ENCODE results near the gene ABCD1.
A peak's percentile ranks its signal among the peaks of the same experiment; 100 is the strongest.

Gene ABCD1

DNA sequence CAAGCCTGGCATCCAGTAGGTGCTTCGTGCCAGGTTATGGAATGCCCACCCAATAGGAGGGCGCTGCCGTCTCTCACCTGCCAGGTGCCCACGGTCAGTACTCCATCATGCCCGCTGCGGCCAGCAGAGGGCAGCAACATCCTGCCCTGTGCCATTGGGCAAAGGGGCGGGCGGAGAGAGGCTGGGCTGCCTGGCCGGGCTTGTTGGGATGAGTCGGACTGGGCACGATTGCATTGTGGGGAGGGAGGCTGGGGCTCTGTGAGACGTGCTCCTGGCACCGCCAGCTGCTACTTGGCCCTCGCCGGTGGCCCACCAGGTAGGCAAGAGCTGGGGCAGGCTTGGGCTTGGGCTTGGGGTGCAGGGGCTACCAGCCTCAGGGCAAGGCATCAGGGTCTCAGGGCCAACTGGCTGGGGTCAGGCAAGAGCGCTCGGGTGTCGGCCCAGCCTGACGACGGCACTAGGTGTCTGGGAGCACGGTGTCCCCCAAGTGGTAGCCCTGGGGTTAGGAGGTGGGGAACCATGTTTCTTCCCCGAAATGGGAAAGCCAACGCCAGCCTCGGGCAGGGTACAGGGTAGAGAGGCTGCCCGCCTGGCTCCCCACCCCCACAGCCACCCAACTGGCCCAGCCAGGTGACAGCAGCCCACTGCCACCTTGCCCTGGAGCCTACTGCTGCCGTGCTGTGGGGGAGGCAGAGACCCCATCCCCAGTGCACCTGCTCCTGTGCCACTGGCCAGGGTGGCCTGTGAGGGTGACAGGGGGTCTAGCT lies 39.5 kb downstream of the ABCD1 start, which contains the start of gene PLXNB3:
Gene PLXNB3 (plus strand): TSS at position 261 of the 767 bp plus-strand sequence. CDS start 1,287 bp downstream, outside the sequence.
- Mint-ChIP-seq H3K9me3 (peaks cover 8% of the 10 kb centered on the region), H3K36me3 (ENCODE audit: low read depth) (no peaks in the 10 kb centered on the region), H3K4me3 (no peak within 1 kb of the TSS), H3K27ac (no peak within 1 kb of the TSS), H3K4me1 (peaks cover 5% of the 10 kb centered on the region), H3K27me3 (ENCODE audit: low read depth) (peaks cover 4% of the 10 kb centered on the region)
- TF ChIP-seq CTCF (IDR thresholded peaks at IDR 0.05; ENCODE audit: unreplicated experiment in 3 of 3) = peak; percentile 70 to 73 (median 70)

DNA sequence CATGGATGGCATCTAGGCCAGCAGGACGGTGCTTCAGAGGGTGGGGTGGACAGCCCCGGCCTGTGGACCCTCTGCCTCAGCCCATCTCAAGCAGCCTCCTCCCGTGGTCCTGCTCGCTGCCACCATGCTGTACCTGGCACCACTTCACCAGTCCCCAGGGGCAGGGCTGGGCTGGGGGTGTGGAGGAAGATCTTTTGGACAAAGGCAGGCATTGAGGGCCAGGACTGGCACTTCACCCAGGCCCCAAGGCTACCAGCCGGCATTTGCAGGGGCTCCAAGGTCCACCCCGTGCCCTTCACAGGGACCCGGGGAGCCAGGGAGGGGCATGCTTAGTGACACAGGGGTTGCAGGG lies 40.1 kb downstream of the ABCD1 start:
- H3K4me3 Mint-ChIP-seq = no peak overlapping the region
- H3K36me3 Mint-ChIP-seq (ENCODE audit: low read depth) = no peaks in the 10 kb centered on the region
- H3K9me3 Mint-ChIP-seq = peaks cover 8% of the 10 kb centered on the region
- H3K4me1 Mint-ChIP-seq = peaks cover 5% of the 10 kb centered on the region
- H3K27ac Mint-ChIP-seq = no peak overlapping the region
- no peak for TF ChIP-seq CTCF (IDR thresholded peaks at IDR 0.05; ENCODE audit: unreplicated experiment in 3 of 3)
- peaks cover 4% of the 10 kb centered on the region for H3K27me3 Mint-ChIP-seq (ENCODE audit: low read depth)

DNA sequence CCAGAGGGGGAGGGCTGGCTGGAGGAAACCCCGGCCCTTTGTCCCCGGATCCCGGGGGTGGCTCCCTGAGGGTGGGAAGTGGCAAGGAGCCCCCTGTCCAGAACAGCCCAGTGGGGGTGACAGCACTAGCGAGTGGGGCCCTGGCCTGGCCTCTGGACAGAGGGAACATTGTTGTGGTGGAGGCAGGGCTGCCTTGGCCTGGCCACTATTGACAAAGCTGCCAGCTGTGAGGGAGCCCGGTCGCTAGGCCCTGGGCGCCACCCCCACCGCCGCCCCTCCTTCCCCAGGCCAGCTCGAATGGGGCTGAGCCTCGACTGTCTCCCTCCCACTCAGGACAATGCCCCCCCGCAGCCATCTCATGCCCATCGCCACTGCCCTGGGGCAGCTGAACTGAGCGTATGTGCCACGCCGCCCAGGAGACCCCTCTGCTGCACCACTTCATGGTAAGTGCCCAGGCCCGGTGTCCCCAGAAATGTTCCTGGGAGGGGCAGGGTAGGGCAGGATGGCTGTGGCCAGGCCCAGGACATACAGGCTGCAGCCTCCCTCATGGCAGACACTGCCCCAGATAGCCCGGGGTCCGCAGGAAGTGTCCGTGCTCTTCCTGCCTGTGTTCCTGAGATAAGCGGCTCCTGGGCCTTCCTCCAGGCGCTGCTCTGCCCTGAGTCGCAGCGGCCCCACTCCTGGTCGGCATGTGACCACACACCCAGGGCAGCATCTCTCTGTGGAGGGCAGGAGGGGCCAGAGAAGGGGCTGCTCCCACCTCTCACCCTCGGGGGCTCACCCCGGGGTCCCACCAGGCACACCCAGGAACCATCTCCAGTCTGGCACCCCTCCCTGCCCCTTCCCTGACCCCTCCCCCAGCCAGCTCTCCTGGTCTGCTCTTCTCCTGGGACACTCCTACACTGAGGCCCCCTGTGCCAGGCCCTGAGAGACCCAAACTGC lies 40.8 kb downstream of the ABCD1 start:
- Mint-ChIP-seq H3K27me3 (ENCODE audit: low read depth) (peaks cover 4% of the 10 kb centered on the region), H3K9me3 (peaks cover 8% of the 10 kb centered on the region), H3K4me3 (no peak overlapping the region), H3K4me1 (peaks cover 5% of the 10 kb centered on the region), H3K36me3 (ENCODE audit: low read depth) (no peaks in the 10 kb centered on the region), H3K27ac (no peak overlapping the region)
- no peak for TF ChIP-seq CTCF (IDR thresholded peaks at IDR 0.05; ENCODE audit: unreplicated experiment in 3 of 3)

DNA sequence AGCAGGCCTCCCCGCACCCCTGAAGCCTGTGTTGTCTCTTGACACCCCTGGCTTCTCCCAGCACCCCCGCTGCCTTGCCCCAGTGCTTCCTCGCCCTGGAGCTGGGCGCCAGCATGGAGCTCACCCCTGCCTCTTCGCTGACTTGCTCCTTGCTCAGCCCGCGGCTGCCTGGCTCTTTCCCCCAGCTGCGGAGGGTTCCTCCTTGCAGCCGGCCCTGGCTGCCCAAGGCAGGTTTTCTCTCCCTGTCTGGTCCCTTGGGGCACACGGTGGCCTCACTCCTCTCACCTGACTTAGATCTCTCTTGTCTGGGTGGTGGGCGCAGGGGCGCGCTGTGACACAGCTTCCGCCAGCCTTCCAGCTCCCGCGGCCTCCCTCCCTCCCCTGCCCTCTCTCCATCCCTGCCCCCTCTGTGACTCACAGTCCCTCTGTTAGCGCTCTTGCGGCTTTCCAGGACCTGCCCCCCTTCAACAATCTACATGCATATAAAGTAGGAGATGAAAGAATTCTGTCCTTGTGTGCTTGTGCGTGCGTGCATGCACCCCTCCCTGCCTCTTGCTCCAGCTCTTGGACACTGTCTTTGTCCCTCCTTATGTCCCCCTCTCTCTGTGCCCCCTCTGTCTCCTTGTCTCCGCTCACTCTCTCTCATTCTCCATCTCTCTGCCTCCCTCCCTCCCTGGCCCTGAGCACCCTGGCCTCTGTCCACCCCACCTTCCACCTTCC lies 41.6 kb downstream of the ABCD1 start:
- H3K4me3 Mint-ChIP-seq = peak overlapping the region in 2 of 3 experiments; percentile 55 to 59
- no peak for TF ChIP-seq CTCF (IDR thresholded peaks at IDR 0.05; ENCODE audit: unreplicated experiment in 3 of 3)
- H3K27ac Mint-ChIP-seq = peak overlapping the region; percentile 18 to 34 (median 24)
- H3K36me3 Mint-ChIP-seq (ENCODE audit: low read depth) = no peaks in the 10 kb centered on the region
- peaks cover 4% of the 10 kb centered on the region for H3K27me3 Mint-ChIP-seq (ENCODE audit: low read depth)
- H3K9me3 Mint-ChIP-seq = peaks cover 8% of the 10 kb centered on the region
- peaks cover 5% of the 10 kb centered on the region for H3K4me1 Mint-ChIP-seq

GRCh38 chrX:153766871-153767673 lies 42.4 kb downstream of the ABCD1 start:
- no peak overlapping the region for H3K4me3 Mint-ChIP-seq
- peaks cover 4% of the 10 kb centered on the region for H3K27me3 Mint-ChIP-seq (ENCODE audit: low read depth)
- H3K27ac Mint-ChIP-seq = no peak overlapping the region
- peaks cover 8% of the 10 kb centered on the region for H3K9me3 Mint-ChIP-seq
- peaks cover 5% of the 10 kb centered on the region for H3K4me1 Mint-ChIP-seq
- no peaks in the 10 kb centered on the region for H3K36me3 Mint-ChIP-seq (ENCODE audit: low read depth)
- no peak for TF ChIP-seq CTCF (IDR thresholded peaks at IDR 0.05; ENCODE audit: unreplicated experiment in 3 of 3)

All from nephron (organoid).